Neural progenitor cell (in vitro differentiated cells): ENCODE data around the gene HOGA1.
"Not testable (repeated sequence)": the region's sequence is repeated elsewhere in the genome, so short reads cannot be mapped to it uniquely, and the experiment has no call there.

Source experiments
- CTCF ChIP-seq: fragments of 200-600 bp; sonication (generic); IDR thresholded peaks from 2 replicates; pipeline ENCODE4 v1.5.1; 2017; ENCODE audit warnings: antibody characterized with exemption, mild to moderate bottlenecking
- EZH2 ChIP-seq: fragments of 200-600 bp; sonication (generic); IDR thresholded peaks from 2 replicates; pipeline ENCODE4 v1.6.1; 2017; ENCODE audit warnings: antibody characterized with exemption, mild to moderate bottlenecking, moderate library complexity

DNA sequence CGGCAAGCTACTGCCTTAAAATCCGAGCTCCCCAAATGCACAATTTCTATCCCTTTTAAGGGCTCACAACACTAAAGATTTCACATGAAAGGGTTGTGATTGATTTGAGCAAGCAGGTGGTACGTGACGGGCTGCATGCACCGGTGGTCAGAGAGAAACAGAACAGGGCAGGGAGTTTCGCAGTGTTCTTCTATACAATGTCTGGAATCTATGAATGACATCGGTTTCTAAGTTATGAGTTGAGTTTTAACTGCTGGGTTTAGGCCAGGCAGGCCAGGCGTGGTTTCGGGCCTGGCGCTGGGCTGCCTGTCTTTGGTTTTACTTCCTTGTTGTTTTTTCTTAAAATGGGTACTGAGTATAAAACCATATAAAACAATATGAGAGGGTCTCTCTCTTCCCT is 28.6 kb upstream of the HOGA1 start:
- not testable (repeated sequence) for TF ChIP-seq CTCF, EZH2
